HUDEP-2 (cell line): ENCODE measurements around the gene DIP2C.
"Not testable (repeated sequence)": the region's sequence is repeated elsewhere in the genome, so short reads cannot be mapped to it uniquely, and the experiment has no call there.

Source experiments
- DNase-seq, 76 experiments: peaks; one replicate each; lab custom pipeline; 2025; ENCODE audit not compliant: unreplicated experiment in 76 of 76; lab: John Stamatoyannopoulos, UW

The DIP2C gene

GRCh38 chr10:646118-646524 is 43.3 kb downstream of the DIP2C start:
- no peak for DNase-seq

- no peak for DNase-seq
Measured at GRCh38 chr10:644943-645334, 44.5 kb downstream of the DIP2C start.

GRCh38 chr10:644076-644942 is 45.2 kb downstream of the DIP2C start:
- no peak for DNase-seq

- DNase-seq, result no peak
Measured at GRCh38 chr10:642186-642890, 47.1 kb downstream of the DIP2C start.

- DNase-seq, result no peak
Measured at GRCh38 chr10:641149-642010, 48.1 kb downstream of the DIP2C start.

- DNase-seq, result no peak
Measured at GRCh38 chr10:640673-641045, 48.8 kb downstream of the DIP2C start.

- DNase-seq, result no peak
Measured at GRCh38 chr10:639751-640672, 49.5 kb downstream of the DIP2C start.

GRCh38 chr10:639001-639750 is 50.3 kb downstream of the DIP2C start:
- no peak for DNase-seq

GRCh38 chr10:637771-638195 is 51.7 kb downstream of the DIP2C start:
- DNase-seq, result no peak

GRCh38 chr10:637221-637620 is 52.2 kb downstream of the DIP2C start:
- DNase-seq, result no peak

GRCh38 chr10:636769-637168 is 52.7 kb downstream of the DIP2C start:
- DNase-seq, result no peak

- DNase-seq, result no peak
Measured at GRCh38 chr10:636016-636730, 53.3 kb downstream of the DIP2C start.

- DNase-seq, result no peak
Measured at GRCh38 chr10:635088-635861, 54.2 kb downstream of the DIP2C start.

- no peak for DNase-seq
Measured at GRCh38 chr10:634256-634655, 55.2 kb downstream of the DIP2C start.

- DNase-seq, result no peak
Measured at GRCh38 chr10:633279-634245, 55.9 kb downstream of the DIP2C start.

- DNase-seq, result not testable (repeated sequence)
Measured at GRCh38 chr10:632807-633177, 56.7 kb downstream of the DIP2C start.
